Stimulated activated CD8-positive, alpha-beta memory T cell treated with anti-CD3 and anti-CD28 coated beads, Interleukin-12 subunit alpha, Interleukin-12 subunit beta, amount 100 ng/mL, for 24 hours (primary cell): ENCODE data around the gene DNAJB9.
"Not testable (repeated sequence)": the region's sequence is repeated elsewhere in the genome, so short reads cannot be mapped to it uniquely, and the experiment has no call there.

ENCODE experiments used
- DNase-seq: peaks from one replicate; pipeline ENCODE4 v3.0.0-alpha.2; 2020; ENCODE audit errors: extremely low read depth

The DNAJB9 gene

DNA sequence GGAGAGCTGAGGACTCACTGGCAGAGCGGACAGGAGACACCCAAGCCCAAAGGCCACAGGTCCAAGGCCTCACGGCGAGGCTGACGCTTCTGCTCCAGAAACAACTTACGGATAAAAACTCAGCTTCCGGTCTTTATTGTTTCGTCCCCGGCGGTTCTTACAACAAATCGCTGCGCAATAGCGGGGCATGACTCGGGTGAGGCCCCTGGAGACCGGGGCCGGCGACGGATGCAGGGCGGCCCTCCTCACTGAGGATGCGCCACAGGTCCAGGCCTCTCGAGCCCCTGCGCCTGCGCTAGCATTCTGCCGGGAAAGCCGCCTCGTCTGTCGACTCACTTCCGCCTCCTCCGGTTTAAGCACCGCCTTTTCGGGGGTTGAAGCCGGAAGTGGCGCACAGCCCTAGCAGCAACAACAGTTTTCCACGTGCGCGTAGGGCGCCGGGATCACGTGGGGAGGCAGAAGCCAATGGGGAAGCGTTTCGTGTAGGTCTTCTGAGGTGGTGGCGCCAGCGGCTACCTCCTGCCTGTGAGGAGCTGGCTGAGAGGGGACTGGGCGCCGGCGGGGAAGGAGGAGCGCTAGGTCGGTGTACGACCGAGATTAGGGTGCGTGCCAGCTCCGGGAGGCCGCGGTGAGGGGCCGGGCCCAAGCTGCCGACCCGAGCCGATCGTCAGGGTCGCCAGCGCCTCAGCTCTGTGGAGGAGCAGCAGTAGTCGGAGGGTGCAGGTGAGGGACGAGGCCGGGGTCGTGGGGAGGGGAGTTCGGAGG lies at the start of gene DNAJB9, which contains the start of gene THAP5:
TSS of gene DNAJB9 (plus strand) at position 494 of the 765 bp plus-strand sequence. CDS start 1,853 bp downstream, outside the sequence.
TSS of gene THAP5 (minus strand) at position 326 of the 765 bp plus-strand sequence. CDS start at position 189, 137 bp downstream.
- DNase-seq = peak; percentile 99

DNA sequence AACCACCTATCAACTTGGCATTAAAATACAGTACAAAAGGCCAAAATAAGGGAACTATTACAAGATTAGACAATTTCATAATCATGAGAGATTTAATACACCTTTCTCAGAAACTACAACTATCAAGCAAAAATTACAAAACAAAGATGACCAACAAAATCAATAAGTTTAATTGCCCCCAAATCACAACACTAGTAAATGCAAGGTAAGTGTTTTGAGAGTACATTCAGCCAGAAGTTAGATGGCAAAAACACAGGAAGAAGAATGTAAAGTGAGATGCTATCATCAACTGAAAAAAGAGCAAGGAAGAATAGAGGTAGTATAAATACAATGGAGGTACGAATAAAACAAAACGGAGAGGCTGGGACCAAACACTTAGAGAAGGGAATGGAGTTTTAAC lies 46.9 kb upstream of the DNAJB9 start:
- DNase-seq = no peak

- no peak for DNase-seq
These were observed 44.2 kb upstream of the DNAJB9 start for GRCh38 chr7:108525327-108525984.

- DNase-seq = peak; percentile 100
These were observed 43.5 kb upstream of the DNAJB9 start, which contains the start of gene PNPLA8 for GRCh38 chr7:108525985-108526767. Gene PNPLA8 (minus strand): TSS chr7:108526135. CDS start chr7:108515491, 10,644 bp downstream.

- no peak for DNase-seq
These were observed 43.0 kb upstream of the DNAJB9 start for GRCh38 chr7:108526768-108527017.

DNA sequence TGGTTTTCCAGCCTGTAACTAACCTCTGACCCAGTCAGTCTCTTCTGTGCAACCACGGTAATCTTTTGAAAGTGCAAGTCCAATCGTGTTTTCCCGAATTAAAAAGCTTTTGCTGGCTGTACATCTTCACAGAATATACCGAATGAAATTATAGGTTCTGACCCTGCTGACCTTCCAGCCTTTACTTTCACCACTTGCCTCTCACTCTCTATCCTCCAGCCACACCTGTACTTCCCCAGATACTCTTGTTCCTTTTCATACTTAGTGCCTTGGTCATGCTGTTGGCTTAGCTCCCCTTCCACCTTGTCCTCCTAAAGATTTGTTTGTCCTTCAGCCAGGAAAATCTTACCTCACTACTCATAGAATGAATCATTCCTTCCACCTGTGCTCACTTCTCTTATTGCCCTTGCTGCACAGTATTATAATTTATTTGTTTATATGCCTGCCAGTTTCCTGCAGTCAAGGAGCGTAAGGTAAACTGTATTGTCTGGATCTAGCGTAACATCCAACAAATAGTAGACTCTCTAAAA lies 41.4 kb upstream of the DNAJB9 start:
- no peak for DNase-seq

DNA sequence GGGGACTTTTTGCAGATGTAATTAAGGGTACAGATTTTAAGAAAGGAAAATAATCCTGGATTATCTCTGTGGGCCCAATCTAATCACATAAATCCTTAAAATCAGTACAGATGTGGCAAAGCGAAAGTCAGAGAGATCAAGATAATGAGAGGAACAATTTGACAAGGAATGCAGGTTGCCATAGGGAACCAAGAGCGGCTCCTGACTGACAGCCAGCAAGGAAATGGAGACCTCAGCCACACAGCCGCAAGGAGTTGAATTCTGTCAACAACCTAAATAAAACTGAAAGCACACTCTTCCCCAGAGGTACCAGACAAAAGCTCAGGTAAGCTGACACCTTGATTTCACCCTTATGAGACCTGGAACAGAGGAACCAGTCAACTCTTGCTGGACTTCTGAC lies 40.3 kb upstream of the DNAJB9 start:
- no peak for DNase-seq

- DNase-seq = no peak
These were observed 36.0 kb upstream of the DNAJB9 start for GRCh38 chr7:108533712-108534111.

- no peak for DNase-seq
These were observed 34.4 kb upstream of the DNAJB9 start for GRCh38 chr7:108535257-108535656.

- DNase-seq = no peak
These were observed 33.9 kb upstream of the DNAJB9 start for GRCh38 chr7:108535744-108536143.

GRCh38 chr7:108537229-108537628 lies 32.4 kb upstream of the DNAJB9 start:
- no peak for DNase-seq

GRCh38 chr7:108538236-108538635 lies 31.4 kb upstream of the DNAJB9 start:
- not testable (repeated sequence) for DNase-seq

DNA sequence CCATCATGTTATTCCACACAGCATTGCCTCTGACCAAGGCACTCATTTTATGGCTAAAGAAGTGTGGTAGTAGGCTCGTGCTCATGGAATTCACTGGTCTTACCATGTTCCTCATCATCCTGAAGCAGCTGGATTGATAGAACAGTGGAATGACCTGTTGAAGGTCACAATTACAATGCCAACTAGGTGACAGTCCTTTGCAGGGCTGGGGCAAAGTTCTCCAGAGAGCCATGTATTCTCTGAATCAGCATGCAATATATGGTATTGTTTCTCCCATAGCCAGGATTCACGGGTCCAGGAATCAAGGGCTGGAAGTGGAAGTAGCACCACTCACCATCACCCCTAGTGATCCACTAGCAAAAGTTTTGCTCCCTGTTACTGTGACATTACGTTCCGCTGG lies 31.0 kb upstream of the DNAJB9 start:
- not testable (repeated sequence) for DNase-seq

DNA sequence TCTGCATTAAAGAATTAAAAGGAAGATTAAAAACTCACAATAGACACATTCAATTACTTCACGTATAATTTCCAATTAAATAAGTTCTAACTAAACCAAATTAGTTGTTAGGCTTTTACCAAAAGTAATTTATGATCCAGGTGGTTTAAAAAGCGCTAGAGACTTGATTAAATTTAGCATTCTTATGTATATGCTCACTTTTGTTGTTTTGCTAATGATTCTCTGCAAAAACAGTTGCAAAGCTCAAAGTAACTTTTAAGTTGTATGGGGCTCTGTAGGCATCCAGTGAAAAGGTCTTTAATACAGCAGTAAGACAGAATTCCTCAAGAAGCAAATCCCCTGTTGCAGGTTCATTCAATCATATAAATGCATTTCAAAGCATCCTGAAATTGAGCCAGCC lies 28.2 kb upstream of the DNAJB9 start:
- DNase-seq = no peak

GRCh38 chr7:108548141-108548896 lies 21.4 kb upstream of the DNAJB9 start:
- DNase-seq = not testable (repeated sequence)

DNA sequence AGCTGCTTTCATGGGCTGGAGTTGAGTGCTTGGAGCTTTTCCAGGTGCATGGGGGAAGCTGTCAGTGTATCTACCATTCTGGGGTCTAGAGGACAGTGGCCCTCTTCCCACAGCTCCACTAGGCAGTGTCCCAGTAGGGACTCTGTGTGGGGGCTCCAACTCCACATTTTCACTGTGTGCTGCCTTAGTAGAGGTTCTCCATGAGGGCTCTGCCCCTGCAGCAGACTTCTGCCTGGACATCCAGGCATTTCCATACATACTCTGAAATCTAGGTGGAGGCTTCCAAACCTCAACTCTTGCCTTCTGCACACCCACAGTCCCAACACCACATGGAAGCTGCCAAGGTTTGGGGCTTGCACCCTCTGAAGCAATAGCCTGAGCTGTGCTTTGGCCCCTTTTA lies 13.0 kb upstream of the DNAJB9 start:
- DNase-seq = not testable (repeated sequence)

GRCh38 chr7:108557191-108557590 lies 12.5 kb upstream of the DNAJB9 start:
- DNase-seq = no peak

- DNase-seq = no peak
These were observed 12.1 kb upstream of the DNAJB9 start for GRCh38 chr7:108557617-108558016.

DNA sequence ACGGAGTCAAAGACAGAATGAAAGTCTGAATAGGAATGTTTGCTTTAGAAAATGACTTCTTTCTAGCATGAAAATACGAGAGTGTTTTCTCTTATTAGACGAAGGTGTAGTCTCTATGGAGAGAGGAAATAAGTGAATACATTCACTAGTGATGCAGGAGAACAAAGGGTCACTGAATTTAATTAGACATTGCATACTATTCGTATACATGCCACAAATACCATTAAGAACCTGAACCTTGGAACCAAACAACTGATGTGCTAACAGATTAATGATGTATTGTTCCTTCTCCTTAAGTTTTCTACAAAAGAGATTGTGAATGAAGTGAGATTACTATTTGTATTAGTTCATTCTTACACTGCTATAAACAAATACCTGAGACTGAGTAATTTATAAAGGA lies 10.4 kb upstream of the DNAJB9 start:
- no peak for DNase-seq

GRCh38 chr7:108561047-108561619 lies 8.5 kb upstream of the DNAJB9 start:
- no peak for DNase-seq

- no peak for DNase-seq
These were observed 3.7 kb upstream of the DNAJB9 start for GRCh38 chr7:108565987-108566386.
